Vagina (tissue), 2 donors: Measurements from ENCODE around the gene AP4B1. TPM values are rescaled to one million over a fixed set of nuclear protein-coding genes. Genes with fewer than 3 reads are reported as not detected.
A peak's percentile ranks its signal among the peaks of the same experiment; 100 is the strongest.

Experiments used
- DNase-seq, 2 donors: peaks; one replicate each; pipeline ENCODE4 v3.0.0-alpha.2; 2017; ENCODE audit errors: extremely low spot score in 2 of 2
- H3K27ac ChIP-seq: fragments of 200-600 bp; sonication (generic); one replicate; pipeline ENCODE4 v1.5.1; 2019
- H3K27me3 ChIP-seq: fragments of 200-600 bp; sonication (generic); one replicate; pipeline ENCODE4 v1.5.1; 2019
- H3K36me3 ChIP-seq, 2 donors: fragments of 200-600 bp; sonication (generic); one replicate each; pipeline ENCODE4 v1.5.1; 2017 to 2019
- H3K4me1 ChIP-seq: fragments of 200-600 bp; sonication (generic); one replicate; pipeline ENCODE4 v1.5.1; 2019
- H3K4me3 ChIP-seq, 2 donors: fragments of 200-600 bp; sonication (generic); 1 replicate in 1 of 2; 2 replicates in 1 of 2; pipeline ENCODE4 v1.5.1; 2016 to 2019
- H3K9me3 ChIP-seq: fragments of 200-600 bp; sonication (generic); one replicate; pipeline ENCODE4 v1.5.1; 2019
- CTCF ChIP-seq, 3 experiments: fragments of 450-650 bp in 2 of 3; fragments of 200-600 bp in 1 of 3; sonication (generic) in 1 of 3; IDR thresholded peaks; one replicate each; pipeline ENCODE4 v1.5.1; 2017 to 2019; ENCODE audit warnings: antibody characterized with exemption in 3 of 3, mild to moderate bottlenecking in 2 of 3, moderate library complexity in 2 of 3
- POLR2A ChIP-seq, 2 donors: fragments of 450-650 bp; IDR thresholded peaks; one replicate each; pipeline ENCODE4 v1.6.1; 2017; ENCODE audit warnings: antibody characterized with exemption in 2 of 2, mild to moderate bottlenecking in 2 of 2, moderate library complexity in 2 of 2
- POLR2AphosphoS5 ChIP-seq, 2 donors: sonication (generic); formaldehyde crosslinking; IDR thresholded peaks; one replicate each; pipeline ENCODE4 v1.9.0; 2017; ENCODE audit warnings: antibody characterized with exemption in 2 of 2, mild to moderate bottlenecking in 2 of 2, low read depth in 1 of 2; ENCODE audit not compliant: insufficient read depth in 1 of 2
- intact Hi-C: fragments of 100-400 bp; cut with DNase I; formaldehyde crosslinking; loops from one replicate; pipeline ENCODE4 v1.15.1; 2023
- total RNA-seq: library from RNA; depleted of rRNA; stranded (reverse); fragments of >200 nt; gene quantifications from one replicate; pipeline ENCODE4 v1.2.3, GENCODE V29; 2016

The AP4B1 gene
- total RNA-seq, 1 donor from 2014 or later: 6.9 TPM

GRCh38 chr1:113928941-113929749 lies 24.5 kb upstream of the AP4B1 start, which contains the start of gene HIPK1:
Gene HIPK1, plus strand, starts transcription at chr1:113929324.
- H3K9me3 ChIP-seq: no peaks in the 10 kb centered on the region
- no peaks in the 10 kb centered on the region for H3K36me3 ChIP-seq
- TF ChIP-seq CTCF (IDR thresholded peaks at IDR 0.05) (peak in 1 of 3 experiments; percentile 12), POLR2AphosphoS5 (IDR thresholded peaks at IDR 0.05; ENCODE audit: insufficient read depth in 1 of 2, low read depth in 1 of 2) (peak; percentile 62 to 93), POLR2A (IDR thresholded peaks at IDR 0.05) (peak in 1 of 2 donors; percentile 69)
- peak within 1 kb of the TSS; percentile 92 for H3K27ac ChIP-seq
- intact Hi-C loops: loop anchor here (2.0 kb wide), 1 partner anchor 24 kb away; the partner anchor contains the start of genes AP4B1 and DCLRE1B
- DNase-seq: peak in 1 of 2 donors; percentile 92
- no peaks in the 10 kb centered on the region for H3K27me3 ChIP-seq
- H3K4me1 ChIP-seq: peaks cover 50% of the 10 kb centered on the region
- H3K4me3 ChIP-seq: peak within 1 kb of the TSS; percentile 81 to 99

GRCh38 chr1:113928187-113928930 lies 23.8 kb upstream of the AP4B1 start:
- peak overlapping the region; percentile 92 for H3K27ac ChIP-seq
- TF ChIP-seq CTCF (IDR thresholded peaks at IDR 0.05): no peak
- TF ChIP-seq POLR2A (IDR thresholded peaks at IDR 0.05): no peak
- no peak for TF ChIP-seq POLR2AphosphoS5 (IDR thresholded peaks at IDR 0.05; ENCODE audit: insufficient read depth in 1 of 2, low read depth in 1 of 2)

GRCh38 chr1:113924473-113924872 lies 19.9 kb upstream of the AP4B1 start:
- Histone ChIP-seq H3K9me3 (no peaks in the 10 kb centered on the region), H3K36me3 (no peaks in the 10 kb centered on the region), H3K4me3 (no peak overlapping the region), H3K27ac (no peak overlapping the region), H3K4me1 (peaks cover 11% of the 10 kb centered on the region), H3K27me3 (no peaks in the 10 kb centered on the region)
- intact Hi-C loops: no loop called here
- DNase-seq: no peak
- TF ChIP-seq POLR2A (IDR thresholded peaks at IDR 0.05): no peak
- TF ChIP-seq POLR2AphosphoS5 (IDR thresholded peaks at IDR 0.05; ENCODE audit: insufficient read depth in 1 of 2, low read depth in 1 of 2): no peak
- no peak for TF ChIP-seq CTCF (IDR thresholded peaks at IDR 0.05)

More at GRCh38 chr1:113928187-113928930, 23.8 kb upstream of the AP4B1 start:
- H3K4me3 ChIP-seq: peak overlapping the region; percentile 81 to 99
- H3K36me3 ChIP-seq: no peaks in the 10 kb centered on the region
- peaks cover 42% of the 10 kb centered on the region for H3K4me1 ChIP-seq
- intact Hi-C loops: loop anchor here (2.0 kb wide), 1 partner anchor 24 kb away; the partner anchor contains the start of genes AP4B1 and DCLRE1B
- no peak for DNase-seq
- H3K9me3 ChIP-seq: no peaks in the 10 kb centered on the region
- H3K27me3 ChIP-seq: no peaks in the 10 kb centered on the region

GRCh38 chr1:113922957-113923356 lies 18.4 kb upstream of the AP4B1 start:
- Histone ChIP-seq H3K4me3 (no peak overlapping the region), H3K4me1 (peaks cover 3% of the 10 kb centered on the region), H3K36me3 (no peaks in the 10 kb centered on the region), H3K27me3 (no peaks in the 10 kb centered on the region), H3K9me3 (no peaks in the 10 kb centered on the region), H3K27ac (no peak overlapping the region)
- intact Hi-C loops: no loop called here
- no peak for DNase-seq
- no peak for TF ChIP-seq POLR2AphosphoS5 (IDR thresholded peaks at IDR 0.05; ENCODE audit: insufficient read depth in 1 of 2, low read depth in 1 of 2)
- no peak for TF ChIP-seq POLR2A (IDR thresholded peaks at IDR 0.05)
- no peak for TF ChIP-seq CTCF (IDR thresholded peaks at IDR 0.05)
